Activated CD4-positive, alpha-beta T cell treated with anti-CD3 and anti-CD28 coated beads, Interleukin-2, amount 10 ng/mL, durations not matched to agents 24 days and 14 days (primary cell): ENCODE measurements around the gene ARMH2. TPM values are rescaled to one million over a fixed set of nuclear protein-coding genes. Genes with fewer than 3 reads are reported as not detected.
A peak's percentile ranks its signal among the peaks of the same experiment; 100 is the strongest.

Experiments used
- DNase-seq: peaks from one replicate; pipeline ENCODE4 v3.0.0; 2022
- H3K27ac Mint-ChIP-seq: one replicate; pipeline ENCODE4 v1.8.0; 2022; ENCODE audit warnings: mild to moderate bottlenecking, mixed read lengths
- H3K27me3 Mint-ChIP-seq: one replicate; pipeline ENCODE4 v1.8.0; 2022; ENCODE audit warnings: mixed read lengths
- H3K36me3 Mint-ChIP-seq: one replicate; pipeline ENCODE4 v1.8.0; 2022; ENCODE audit warnings: low read depth, mild to moderate bottlenecking, mixed read lengths
- H3K4me1 Mint-ChIP-seq: one replicate; pipeline ENCODE4 v1.8.0; 2021; ENCODE audit warnings: mixed read lengths
- H3K4me3 Mint-ChIP-seq: one replicate; pipeline ENCODE4 v1.8.0; 2022; ENCODE audit warnings: mild to moderate bottlenecking, moderate library complexity, mixed read lengths
- H3K9me3 Mint-ChIP-seq: one replicate; pipeline ENCODE4 v1.8.0; 2021; ENCODE audit warnings: mixed read lengths
- intact Hi-C: fragments of 100-400 bp; cut with micrococcal nuclease; formaldehyde crosslinking; loops from one replicate; pipeline ENCODE4 v1.15.1; 2023
- total RNA-seq: library from RNA; stranded (reverse); gene quantifications from 2 replicates; pipeline ENCODE4 v1.2.3, GENCODE V29; 2022

The ARMH2 gene
- total RNA-seq, 1 donor from 2014 or later: 0.30 TPM

- Mint-ChIP-seq H3K4me3 (no peak overlapping the region), H3K9me3 (no peaks in the 10 kb centered on the region), H3K27ac (peak overlapping the region; percentile 9), H3K4me1 (peaks cover 19% of the 10 kb centered on the region), H3K27me3 (no peaks in the 10 kb centered on the region), H3K36me3 (peaks cover 9% of the 10 kb centered on the region)
- intact Hi-C loops: no loop called here
- DNase-seq: no peak
These were observed 2.0 kb downstream of the ARMH2 start for GRCh38 chr6:24796616-24797290.

- intact Hi-C loops: no loop called here
These were observed 3.6 kb downstream of the ARMH2 start for GRCh38 chr6:24795106-24795505.

GRCh38 chr6:24788031-24788665 is 10.6 kb downstream of the ARMH2 start:
- Mint-ChIP-seq H3K4me3 (no peak overlapping the region), H3K4me1 (peaks cover 12% of the 10 kb centered on the region), H3K36me3 (peaks cover 46% of the 10 kb centered on the region), H3K27me3 (no peaks in the 10 kb centered on the region), H3K9me3 (peaks cover 3% of the 10 kb centered on the region), H3K27ac (peak overlapping the region; percentile 88)
- intact Hi-C loops: loop anchor here (1.0 kb wide), 1 partner anchor 13 kb away; no protein-coding TSS in a partner anchor
- DNase-seq: no peak

More at GRCh38 chr6:24795106-24795505, 3.6 kb downstream of the ARMH2 start:
- no peak overlapping the region for H3K27ac Mint-ChIP-seq
- no peaks in the 10 kb centered on the region for H3K27me3 Mint-ChIP-seq
- H3K9me3 Mint-ChIP-seq: no peaks in the 10 kb centered on the region
- H3K4me3 Mint-ChIP-seq: no peak overlapping the region
- peaks cover 19% of the 10 kb centered on the region for H3K4me1 Mint-ChIP-seq
- no peak for DNase-seq
- peaks cover 4% of the 10 kb centered on the region for H3K36me3 Mint-ChIP-seq

GRCh38 chr6:24780206-24780605 is 18.5 kb downstream of the ARMH2 start:
- H3K4me1 Mint-ChIP-seq: peaks cover 41% of the 10 kb centered on the region
- no peaks in the 10 kb centered on the region for H3K9me3 Mint-ChIP-seq
- DNase-seq: no peak
- no peak overlapping the region for H3K27ac Mint-ChIP-seq
- H3K36me3 Mint-ChIP-seq: peaks cover 59% of the 10 kb centered on the region
- no peaks in the 10 kb centered on the region for H3K27me3 Mint-ChIP-seq
- intact Hi-C loops: no loop called here
- no peak overlapping the region for H3K4me3 Mint-ChIP-seq

GRCh38 chr6:24779416-24780016 is 19.2 kb downstream of the ARMH2 start:
- Mint-ChIP-seq H3K36me3 (peaks cover 57% of the 10 kb centered on the region), H3K9me3 (no peaks in the 10 kb centered on the region), H3K4me1 (peaks cover 42% of the 10 kb centered on the region), H3K4me3 (peak overlapping the region; percentile 59), H3K27ac (peak overlapping the region; percentile 15), H3K27me3 (no peaks in the 10 kb centered on the region)
- intact Hi-C loops: loop anchor here (5.0 kb wide), 3 partner anchors 158 to 293 kb away; partner anchors contain the start of gene RIPOR2
- DNase-seq: no peak

GRCh38 chr6:24778878-24779277 is 19.8 kb downstream of the ARMH2 start:
- H3K27me3 Mint-ChIP-seq: no peaks in the 10 kb centered on the region
- no peak overlapping the region for H3K27ac Mint-ChIP-seq
- no peaks in the 10 kb centered on the region for H3K9me3 Mint-ChIP-seq
- intact Hi-C loops: loop anchor here (5.0 kb wide), 3 partner anchors 158 to 293 kb away; partner anchors contain the start of gene RIPOR2
- no peak for DNase-seq
- peak overlapping the region; percentile 39 for H3K4me3 Mint-ChIP-seq
- peaks cover 43% of the 10 kb centered on the region for H3K4me1 Mint-ChIP-seq
- H3K36me3 Mint-ChIP-seq: peaks cover 52% of the 10 kb centered on the region

- H3K27ac Mint-ChIP-seq: no peak overlapping the region
- H3K27me3 Mint-ChIP-seq: no peaks in the 10 kb centered on the region
- no peaks in the 10 kb centered on the region for H3K9me3 Mint-ChIP-seq
- intact Hi-C loops: loop anchor here (5.0 kb wide), 3 partner anchors 159 to 294 kb away; partner anchors contain the start of gene RIPOR2
- peaks cover 47% of the 10 kb centered on the region for H3K36me3 Mint-ChIP-seq
- H3K4me3 Mint-ChIP-seq: peak overlapping the region; percentile 55
- peaks cover 43% of the 10 kb centered on the region for H3K4me1 Mint-ChIP-seq
- no peak for DNase-seq
These were observed 20.6 kb downstream of the ARMH2 start for GRCh38 chr6:24778121-24778520.

GRCh38 chr6:24777227-24777626 is 21.5 kb downstream of the ARMH2 start:
- Mint-ChIP-seq H3K4me3 (peak overlapping the region; percentile 55), H3K27me3 (no peaks in the 10 kb centered on the region), H3K27ac (no peak overlapping the region), H3K9me3 (no peaks in the 10 kb centered on the region), H3K36me3 (peaks cover 43% of the 10 kb centered on the region), H3K4me1 (peaks cover 39% of the 10 kb centered on the region)
- intact Hi-C loops: loop anchor here (5.0 kb wide), 3 partner anchors 160 to 295 kb away; partner anchors contain the start of gene RIPOR2
- DNase-seq: no peak

- DNase-seq: no peak
- H3K4me3 Mint-ChIP-seq: peak overlapping the region; percentile 99
These were observed 23.1 kb downstream of the ARMH2 start for GRCh38 chr6:24775520-24776058.

GRCh38 chr6:24774696-24775519 is 23.8 kb downstream of the ARMH2 start, which contains the start of gene GMNN:
GMNN (plus strand) TSS chr6:24774937; CDS start chr6:24777247, 2,310 bp downstream.
- Mint-ChIP-seq H3K4me1 (peaks cover 32% of the 10 kb centered on the region), H3K9me3 (no peaks in the 10 kb centered on the region), H3K27ac (peak within 1 kb of the TSS; percentile 99), H3K27me3 (no peaks in the 10 kb centered on the region), H3K4me3 (peak within 1 kb of the TSS; percentile 99), H3K36me3 (peaks cover 25% of the 10 kb centered on the region)
- peak; percentile 100 for DNase-seq
- intact Hi-C loops: loop anchor here (1.0 to 5.0 kb wide), 7 partner anchors 13 to 297 kb away; partner anchors contain the start of genes ACOT13, RIPOR2 and TDP2

More at GRCh38 chr6:24775520-24776058, 23.1 kb downstream of the ARMH2 start:
- Mint-ChIP-seq H3K27ac (peak overlapping the region; percentile 99), H3K36me3 (peaks cover 30% of the 10 kb centered on the region), H3K4me1 (peaks cover 37% of the 10 kb centered on the region), H3K9me3 (no peaks in the 10 kb centered on the region), H3K27me3 (no peaks in the 10 kb centered on the region)
- intact Hi-C loops: loop anchor here (1.0 to 5.0 kb wide), 5 partner anchors 13 to 297 kb away; partner anchors contain the start of genes ACOT13, RIPOR2 and TDP2

- Mint-ChIP-seq H3K27me3 (no peaks in the 10 kb centered on the region), H3K27ac (no peak overlapping the region), H3K36me3 (no peaks in the 10 kb centered on the region), H3K4me1 (peaks cover 4% of the 10 kb centered on the region), H3K9me3 (no peaks in the 10 kb centered on the region), H3K4me3 (no peak overlapping the region)
- intact Hi-C loops: no loop called here
- DNase-seq: no peak
These were observed 30.4 kb downstream of the ARMH2 start for GRCh38 chr6:24768361-24768760.

- intact Hi-C loops: loop anchor here (1.0 to 2.0 kb wide), 2 partner anchors 46 to 184 kb away; no protein-coding TSS in a partner anchor
- H3K27me3 Mint-ChIP-seq: no peaks in the 10 kb centered on the region
- H3K4me3 Mint-ChIP-seq: no peak overlapping the region
- no peak for DNase-seq
- H3K27ac Mint-ChIP-seq: no peak overlapping the region
- H3K9me3 Mint-ChIP-seq: no peaks in the 10 kb centered on the region
- peaks cover 6% of the 10 kb centered on the region for H3K4me1 Mint-ChIP-seq
- no peaks in the 10 kb centered on the region for H3K36me3 Mint-ChIP-seq
These were observed 31.8 kb downstream of the ARMH2 start for GRCh38 chr6:24766680-24767462.
